IPS-NIHi11 (cell line): Measurements from ENCODE around the gene CMSS1.

ENCODE experiments used
- DNase-seq: peaks from one replicate; pipeline ENCODE4 v3.0.0; 2012; ENCODE audit warnings: mixed read lengths, low spot score

Gene CMSS1

DNA sequence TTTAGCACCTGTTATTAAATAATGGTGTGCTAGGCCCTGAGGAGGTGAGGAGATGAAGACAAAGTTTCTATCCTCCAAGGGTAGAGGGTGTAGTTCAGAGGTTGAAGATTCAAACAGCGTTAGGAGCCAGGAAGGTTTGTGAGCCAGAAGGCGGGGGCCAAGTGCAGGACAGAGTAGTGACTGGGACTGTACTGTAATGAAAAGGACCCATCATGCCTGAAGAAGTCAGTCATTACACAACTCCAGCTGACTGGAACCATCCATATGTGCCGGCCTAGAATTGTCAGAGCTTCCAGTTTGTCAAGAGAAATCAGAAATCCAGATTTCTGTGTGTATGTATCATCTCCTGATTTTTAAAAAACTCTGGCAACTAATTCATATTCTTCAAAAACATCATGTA lies 241.8 kb downstream of the CMSS1 start:
- no peak for DNase-seq

GRCh38 chr3:100060685-100061484 lies 243.2 kb downstream of the CMSS1 start:
- DNase-seq: no peak

- DNase-seq: no peak
Measured at GRCh38 chr3:100062665-100063064, 245.0 kb downstream of the CMSS1 start.

DNA sequence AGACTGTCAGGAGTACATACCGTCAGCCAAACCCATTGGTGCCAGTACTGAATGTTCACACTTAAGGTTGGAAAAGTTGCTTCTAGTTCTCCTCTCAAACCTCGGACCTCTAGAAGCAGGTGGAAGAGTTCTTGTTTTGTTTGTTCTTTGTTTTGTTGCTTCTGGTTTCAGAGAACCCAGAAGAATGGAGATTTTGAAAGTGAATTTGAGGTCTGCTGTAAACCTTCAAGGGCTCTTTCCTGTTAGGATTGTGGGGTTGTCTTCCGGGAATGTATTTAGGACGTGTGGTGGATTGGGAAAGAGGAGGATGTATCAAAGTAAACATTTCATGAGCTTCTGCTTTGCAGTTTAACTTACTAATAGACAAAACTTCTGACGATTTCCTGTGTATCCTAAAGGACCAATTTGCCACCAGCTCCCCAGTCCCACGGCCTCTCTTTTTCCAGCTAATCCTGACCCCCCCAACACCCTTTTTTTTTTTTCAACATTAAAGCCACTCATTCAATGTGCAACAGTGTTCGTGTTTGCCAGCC lies 246.3 kb downstream of the CMSS1 start:
- DNase-seq: no peak

GRCh38 chr3:100067589-100067988 lies 249.9 kb downstream of the CMSS1 start:
- no peak for DNase-seq

GRCh38 chr3:100068826-100069225 lies 251.2 kb downstream of the CMSS1 start:
- peak; percentile 78 for DNase-seq

- DNase-seq: no peak
Measured at GRCh38 chr3:100069472-100069871, 251.8 kb downstream of the CMSS1 start.

DNA sequence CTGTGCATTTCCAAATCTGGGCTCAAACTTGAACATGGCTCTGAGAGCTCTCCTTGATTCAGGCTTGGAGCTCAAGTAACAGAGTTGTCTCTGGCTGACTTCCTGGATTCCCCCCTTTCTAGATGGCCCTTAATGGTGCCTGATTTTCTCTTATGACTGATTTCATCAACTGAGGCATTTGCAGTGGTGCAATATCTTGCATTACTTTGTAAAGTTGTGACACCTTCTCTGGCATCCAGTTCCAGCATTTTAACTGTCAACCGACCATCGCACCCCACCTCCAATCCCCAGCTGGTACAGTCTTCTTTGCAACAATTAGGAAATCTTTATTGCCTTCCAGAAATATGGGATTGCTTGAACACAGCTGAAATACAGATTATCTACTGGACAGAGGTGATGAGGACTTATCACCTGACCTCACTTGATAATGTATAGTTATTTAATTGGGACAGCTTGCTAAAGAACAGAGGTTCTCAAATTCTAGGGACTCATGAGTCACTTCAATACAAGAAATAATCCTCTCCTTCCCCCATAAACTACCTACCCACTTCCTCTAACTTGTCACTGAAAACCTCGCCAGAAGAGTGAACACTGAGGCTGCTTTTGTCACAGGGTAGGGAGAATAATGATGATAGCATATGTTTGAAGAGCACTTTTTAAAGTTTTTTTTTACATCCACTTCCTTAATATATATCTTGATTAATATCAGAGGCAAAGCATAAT lies 254.8 kb downstream of the CMSS1 start:
- DNase-seq: no peak

- DNase-seq: no peak
Measured at GRCh38 chr3:100073049-100073713, 255.5 kb downstream of the CMSS1 start.

DNA sequence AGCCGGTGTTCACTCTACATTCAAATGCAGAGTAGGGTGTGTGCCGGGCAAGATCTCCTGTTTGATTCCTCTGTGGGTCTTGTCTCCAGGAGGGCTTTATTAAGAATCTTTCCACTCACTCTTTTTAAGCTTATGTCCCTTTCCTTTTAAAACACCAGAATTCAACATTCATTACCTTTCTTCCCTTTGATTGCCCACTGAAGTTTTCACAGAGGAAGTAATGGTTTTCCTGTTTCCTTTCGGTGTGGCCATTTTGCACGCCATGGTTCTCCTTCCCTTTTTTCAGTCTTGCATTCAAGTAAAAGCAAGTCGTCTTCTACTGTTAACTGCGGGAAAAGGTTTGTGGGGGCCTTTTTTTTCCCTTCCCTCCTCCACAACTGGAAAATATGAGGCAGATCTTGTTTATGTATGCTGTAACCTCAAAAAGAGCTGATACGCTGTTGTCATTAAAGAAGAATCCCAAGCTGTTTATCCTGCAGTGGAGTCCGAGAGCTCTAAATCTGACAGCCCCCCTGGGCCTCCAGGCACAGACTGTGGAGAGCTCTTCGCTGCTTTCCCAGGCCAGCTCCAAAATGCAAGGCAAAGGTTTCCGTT lies 256.1 kb downstream of the CMSS1 start:
- peak; percentile 29 for DNase-seq

GRCh38 chr3:100075196-100075595 lies 257.5 kb downstream of the CMSS1 start:
- no peak for DNase-seq

GRCh38 chr3:100075851-100076730 lies 258.4 kb downstream of the CMSS1 start:
- DNase-seq: no peak

GRCh38 chr3:100076731-100077529 lies 259.3 kb downstream of the CMSS1 start:
- DNase-seq: no peak

DNA sequence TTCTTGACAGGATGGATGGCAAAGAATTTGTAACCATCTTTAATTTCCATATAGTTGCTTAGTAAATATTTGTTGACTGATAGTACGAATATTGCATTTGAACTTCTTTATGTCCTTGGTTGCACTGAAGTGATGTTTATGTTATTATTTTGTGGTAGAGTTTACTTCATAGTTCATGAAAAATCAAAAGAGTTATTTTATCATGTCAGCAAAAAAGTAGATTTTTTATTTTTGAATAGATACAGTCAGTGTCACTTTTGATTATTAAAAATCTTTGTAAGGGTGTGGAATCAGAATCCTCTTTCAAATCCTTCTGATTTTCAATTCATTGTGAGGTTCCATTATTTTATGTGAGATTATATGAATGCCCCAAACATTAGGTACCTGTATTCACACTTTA lies 261.7 kb downstream of the CMSS1 start:
- no peak for DNase-seq

DNA sequence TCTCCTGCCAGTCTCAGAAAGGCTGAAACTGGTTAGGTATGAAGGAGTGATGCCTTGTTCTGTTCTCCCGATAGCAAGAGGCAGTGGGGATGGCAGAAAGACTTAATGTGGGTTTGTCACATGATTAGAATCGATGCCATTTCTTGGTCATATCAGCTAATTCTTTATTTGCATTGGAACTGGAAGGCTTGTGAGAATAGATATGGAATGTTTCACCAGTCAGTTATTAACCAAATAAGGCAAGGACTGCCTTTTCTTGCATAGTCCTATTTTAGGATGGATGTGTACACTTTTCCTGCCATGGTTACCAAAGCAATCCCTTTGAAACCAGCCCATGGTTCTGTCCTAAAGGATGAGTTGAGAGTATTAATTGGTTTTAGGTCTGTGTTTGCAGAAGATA lies 262.9 kb downstream of the CMSS1 start:
- DNase-seq: no peak

DNA sequence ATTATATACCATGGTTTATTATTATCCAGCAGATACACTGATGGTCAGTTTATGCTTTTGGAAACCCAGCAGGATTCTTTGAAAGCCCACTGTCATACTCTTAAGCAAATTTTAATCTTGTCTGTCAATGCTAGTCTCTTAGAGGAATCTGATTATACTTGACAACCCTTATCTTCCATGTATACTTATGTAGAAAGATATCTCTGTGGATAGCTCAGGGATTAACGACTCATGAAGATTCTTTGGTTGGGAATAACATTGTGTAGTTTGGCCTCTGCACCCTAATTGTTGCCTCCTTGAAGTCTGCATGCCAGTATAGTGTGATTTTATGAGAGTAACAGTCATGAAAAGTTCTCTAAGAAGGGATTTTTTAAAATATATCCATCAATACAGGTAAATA lies 263.6 kb downstream of the CMSS1 start:
- DNase-seq: no peak

DNA sequence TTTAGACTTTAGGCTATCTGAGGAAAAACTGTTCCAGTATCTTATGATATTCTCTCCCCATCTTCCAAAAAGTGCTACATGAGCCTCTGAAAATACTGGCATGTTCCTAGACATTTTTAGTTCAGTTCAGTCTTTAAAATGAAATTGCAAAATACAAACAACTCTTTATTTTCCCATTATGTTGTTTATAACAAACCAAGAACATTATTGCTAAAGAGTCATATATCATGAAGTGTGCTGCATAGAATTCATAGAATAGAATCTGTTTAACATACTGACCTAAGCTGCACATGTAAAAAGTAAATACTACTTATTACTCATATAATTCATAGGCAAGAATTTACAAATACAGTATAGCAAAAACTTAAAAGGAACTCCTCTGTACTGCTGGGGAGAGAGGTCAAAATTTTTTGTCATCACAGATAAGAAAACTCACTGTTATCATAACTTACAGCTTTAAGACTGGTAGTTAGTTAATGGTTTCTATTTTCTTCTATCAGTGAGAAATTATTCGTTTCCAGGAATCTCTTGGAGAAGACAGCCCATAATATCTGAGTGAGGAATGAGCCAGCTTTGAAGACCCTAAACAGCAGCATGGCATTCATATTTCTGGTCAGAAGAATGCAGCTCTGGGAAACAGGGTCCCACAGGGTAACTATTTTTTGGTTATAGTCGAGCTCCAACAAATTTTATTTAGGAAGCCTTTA lies 264.5 kb downstream of the CMSS1 start:
- no peak for DNase-seq

DNA sequence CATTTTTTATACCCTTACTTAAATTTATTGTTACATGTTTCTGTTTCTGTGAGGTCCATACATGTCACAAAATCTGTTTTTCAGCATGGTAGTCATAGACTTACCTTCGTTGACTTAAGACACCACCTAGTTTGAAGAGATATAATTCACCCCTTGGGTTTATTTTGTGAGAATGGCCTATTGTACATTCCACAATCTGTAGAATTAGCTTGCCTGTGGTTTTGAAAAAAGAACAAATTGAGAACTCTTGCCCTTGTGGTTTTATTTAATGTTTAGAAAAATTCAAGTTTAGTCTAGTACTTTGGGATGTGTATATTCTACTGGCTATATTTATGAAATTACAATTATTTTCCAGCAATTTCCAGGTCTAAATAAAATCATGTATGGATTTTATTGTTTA lies 265.1 kb downstream of the CMSS1 start:
- DNase-seq: no peak

DNA sequence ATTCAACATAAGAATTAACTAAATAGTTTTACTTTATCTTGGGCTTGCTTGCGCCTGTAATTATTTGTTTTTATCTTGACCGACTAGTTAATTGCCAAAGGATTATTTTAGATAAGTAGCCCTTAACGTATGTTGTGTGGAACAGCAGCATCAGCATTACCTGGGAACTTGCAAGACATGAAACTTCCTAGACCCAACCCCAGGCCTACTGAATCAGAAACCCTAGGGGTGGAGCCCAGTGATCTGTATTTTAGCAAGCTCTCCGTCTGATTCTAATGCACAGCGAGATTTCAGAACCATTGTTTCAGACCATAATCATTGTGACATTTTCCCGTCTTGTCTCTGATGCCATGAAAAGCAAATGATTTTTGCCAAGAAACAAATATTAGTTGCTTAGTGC lies 265.5 kb downstream of the CMSS1 start:
- DNase-seq: no peak
